Right kidney (tissue), 1 donor: ENCODE data around the gene PCDHGB4.
"Not testable (repeated sequence)": the region's sequence is repeated elsewhere in the genome, so short reads cannot be mapped to it uniquely, and the experiment has no call there.

Source experiments
- DNase-seq: peaks from one replicate; pipeline ENCODE4 v3.0.0-alpha.2; 2016

Gene PCDHGB4

DNA sequence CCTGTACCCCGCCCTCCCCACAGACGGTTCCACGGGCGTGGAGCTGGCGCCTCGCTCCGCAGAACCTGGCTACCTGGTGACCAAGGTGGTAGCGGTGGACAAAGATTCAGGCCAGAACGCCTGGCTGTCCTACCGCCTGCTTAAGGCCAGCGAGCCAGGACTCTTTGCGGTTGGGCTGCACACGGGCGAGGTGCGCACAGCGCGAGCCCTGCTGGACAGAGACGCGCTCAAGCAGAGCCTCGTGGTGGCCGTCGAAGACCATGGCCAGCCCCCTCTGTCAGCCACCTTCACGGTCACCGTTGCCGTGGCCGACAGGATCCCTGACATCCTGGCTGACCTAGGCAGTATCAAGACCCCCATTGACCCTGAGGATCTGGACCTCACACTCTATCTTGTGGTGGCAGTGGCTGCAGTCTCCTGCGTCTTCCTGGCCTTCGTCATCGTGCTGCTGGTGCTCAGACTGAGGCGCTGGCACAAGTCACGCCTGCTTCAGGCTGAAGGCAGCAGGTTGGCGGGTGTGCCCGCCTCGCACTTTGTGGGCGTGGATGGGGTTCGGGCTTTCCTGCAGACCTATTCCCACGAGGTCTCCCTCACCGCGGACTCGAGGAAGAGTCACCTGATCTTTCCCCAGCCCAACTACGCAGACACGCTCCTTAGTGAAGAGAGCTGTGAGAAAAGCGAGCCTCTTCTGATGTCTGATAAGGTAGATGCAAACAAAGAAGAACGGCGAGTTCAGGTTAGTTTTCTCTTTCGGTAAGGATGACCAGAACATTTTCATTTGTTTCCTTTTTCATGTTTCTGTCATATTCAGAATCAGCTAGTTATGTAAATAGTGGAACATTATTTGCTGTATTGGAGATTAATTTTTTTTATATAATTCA lies 21.2 kb upstream of the PCDHGB4 start:
- no peak for DNase-seq

DNA sequence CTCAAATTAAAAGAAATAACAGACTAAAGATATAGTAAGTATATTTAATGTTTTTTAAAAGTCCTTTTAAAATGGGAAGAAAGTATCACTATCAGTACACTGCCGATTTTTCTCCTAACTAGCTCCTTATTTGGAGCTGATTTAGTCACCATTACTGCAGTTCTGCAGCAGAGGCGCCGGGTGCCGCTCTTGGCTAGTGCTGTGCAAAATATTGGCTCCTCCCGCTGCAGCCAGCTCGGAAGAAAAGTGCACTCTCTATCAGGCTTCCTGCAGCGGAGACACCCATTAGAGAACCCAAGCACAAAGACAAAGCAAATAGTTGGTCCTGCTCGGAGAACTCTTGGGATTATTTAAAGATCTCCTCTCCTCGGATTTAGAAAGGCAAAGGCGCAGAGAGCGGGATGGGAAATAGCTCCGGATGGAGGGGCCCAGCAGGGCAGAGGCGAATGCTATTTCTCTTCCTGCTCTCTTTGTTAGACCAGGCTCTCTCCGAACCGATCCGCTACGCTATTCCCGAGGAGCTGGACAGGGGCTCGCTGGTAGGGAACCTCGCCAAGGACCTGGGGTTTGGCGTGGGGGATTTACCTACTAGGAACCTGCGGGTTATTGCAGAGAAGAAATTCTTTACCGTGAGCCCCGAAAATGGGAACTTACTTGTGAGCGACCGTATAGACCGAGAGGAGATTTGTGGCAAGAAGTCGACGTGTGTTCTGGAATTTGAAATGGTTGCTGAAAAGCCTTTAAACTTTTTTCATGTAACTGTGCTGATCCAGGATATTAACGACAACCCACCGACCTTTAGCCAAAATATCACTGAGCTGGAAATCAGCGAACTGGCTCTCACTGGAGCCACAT lies 17.3 kb upstream of the PCDHGB4 start, which contains the start of gene PCDHGB3:
Gene PCDHGB3, plus strand, starts transcription at position 249 of the 855 bp plus-strand sequence. Its CDS starts 153 bp downstream, at position 402.
- no peak for DNase-seq

- no peak for DNase-seq
Measured at GRCh38 chr5:141371572-141372475, 15.7 kb upstream of the PCDHGB4 start.

DNA sequence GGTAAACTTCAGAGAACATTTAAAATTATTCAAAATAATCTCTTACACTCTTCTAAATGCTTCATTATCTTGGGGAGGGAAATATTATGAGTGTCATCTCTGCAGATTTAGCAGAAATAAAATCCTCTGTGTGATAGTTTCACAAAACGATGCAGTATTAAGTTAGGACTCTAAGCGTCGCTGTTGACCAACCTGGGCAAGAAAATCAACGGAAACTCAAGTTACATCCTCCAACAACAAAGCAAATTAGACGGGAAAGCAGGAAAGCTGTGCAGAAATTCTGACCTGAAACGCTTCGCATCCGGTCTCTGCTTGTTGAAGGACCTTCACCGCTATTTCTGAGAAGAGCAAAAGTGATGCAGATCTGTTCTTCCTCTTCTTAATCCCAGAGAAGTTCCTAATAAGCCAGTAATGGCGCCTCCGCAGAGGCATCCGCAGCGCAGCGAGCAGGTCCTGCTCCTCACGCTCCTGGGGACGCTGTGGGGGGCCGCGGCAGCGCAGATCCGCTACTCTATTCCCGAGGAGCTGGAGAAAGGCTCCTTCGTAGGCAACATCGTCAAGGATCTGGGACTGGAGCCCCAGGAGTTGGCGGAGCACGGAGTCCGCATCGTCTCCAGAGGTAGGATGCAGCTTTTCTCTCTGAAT lies 13.7 kb upstream of the PCDHGB4 start, which contains the start of gene PCDHGA6:
Gene PCDHGA6, plus strand, starts transcription at position 219 of the 645 bp plus-strand sequence. Its CDS starts 193 bp downstream, at position 412.
- DNase-seq = peak; percentile 41

GRCh38 chr5:141374627-141375026 lies 12.9 kb upstream of the PCDHGB4 start:
- DNase-seq = no peak

GRCh38 chr5:141375444-141376155 lies 11.9 kb upstream of the PCDHGB4 start:
- DNase-seq = not testable (repeated sequence)

DNA sequence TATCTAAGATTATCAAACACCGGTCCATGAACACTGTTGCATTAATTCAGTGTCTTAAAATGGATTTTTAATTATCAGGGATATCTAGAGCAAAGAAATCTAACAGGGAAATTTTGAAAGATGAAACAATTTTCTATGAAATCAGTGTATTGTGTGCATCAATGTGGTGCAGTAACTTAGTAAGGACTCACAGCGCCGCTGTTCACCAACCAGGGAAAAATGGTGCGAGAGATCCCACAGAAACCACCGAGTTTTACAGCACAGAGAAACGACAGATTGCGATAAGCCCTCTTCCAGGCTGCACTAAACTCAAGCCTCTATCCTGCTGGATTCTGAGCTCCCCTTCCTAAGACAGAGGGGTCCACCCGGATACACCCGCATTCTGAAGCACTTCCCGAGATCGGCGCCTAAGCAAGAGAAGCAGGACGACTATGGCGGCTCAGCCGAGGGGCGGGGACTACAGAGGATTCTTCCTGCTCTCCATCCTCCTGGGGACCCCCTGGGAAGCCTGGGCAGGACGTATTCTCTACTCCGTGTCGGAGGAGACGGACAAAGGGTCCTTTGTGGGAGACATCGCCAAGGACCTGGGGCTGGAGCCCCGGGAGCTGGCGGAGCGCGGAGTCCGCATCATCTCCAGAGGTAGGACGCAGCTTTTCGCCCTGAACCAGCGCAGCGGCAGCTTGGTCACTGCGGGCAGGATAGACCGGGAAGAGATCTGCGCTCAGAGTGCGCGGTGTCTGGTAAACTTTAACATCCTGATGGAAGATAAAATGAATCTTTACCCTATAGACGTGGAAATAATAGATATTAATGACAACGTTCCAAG lies 4.8 kb upstream of the PCDHGB4 start, which contains the start of gene PCDHGA7:
Gene PCDHGA7, plus strand, starts transcription at position 274 of the 826 bp plus-strand sequence. Its CDS starts 158 bp downstream, at position 432.
- DNase-seq = peak; percentile 19

DNA sequence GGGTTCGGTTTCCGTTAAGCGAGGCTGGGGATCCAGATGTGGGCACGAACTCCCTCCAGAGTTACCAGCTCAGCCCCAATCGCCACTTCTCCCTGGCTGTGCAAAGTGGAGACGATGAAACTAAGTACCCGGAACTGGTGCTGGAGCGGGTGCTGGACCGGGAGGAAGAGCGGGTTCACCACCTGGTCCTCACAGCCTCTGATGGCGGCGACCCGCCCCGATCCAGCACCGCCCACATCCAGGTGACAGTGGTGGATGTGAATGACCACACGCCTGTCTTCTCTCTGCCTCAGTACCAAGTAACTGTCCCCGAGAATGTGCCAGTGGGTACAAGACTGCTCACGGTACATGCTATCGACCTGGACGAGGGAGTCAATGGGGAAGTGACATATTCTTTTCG lies 4.2 kb upstream of the PCDHGB4 start:
- no peak for DNase-seq

- no peak for DNase-seq
Measured at GRCh38 chr5:141384471-141385267, 2.8 kb upstream of the PCDHGB4 start.

- DNase-seq = no peak
Measured at GRCh38 chr5:141388661-141389060, 1.2 kb downstream of the PCDHGB4 start.

- DNase-seq = no peak
Measured at GRCh38 chr5:141389153-141390042, 1.9 kb downstream of the PCDHGB4 start.

DNA sequence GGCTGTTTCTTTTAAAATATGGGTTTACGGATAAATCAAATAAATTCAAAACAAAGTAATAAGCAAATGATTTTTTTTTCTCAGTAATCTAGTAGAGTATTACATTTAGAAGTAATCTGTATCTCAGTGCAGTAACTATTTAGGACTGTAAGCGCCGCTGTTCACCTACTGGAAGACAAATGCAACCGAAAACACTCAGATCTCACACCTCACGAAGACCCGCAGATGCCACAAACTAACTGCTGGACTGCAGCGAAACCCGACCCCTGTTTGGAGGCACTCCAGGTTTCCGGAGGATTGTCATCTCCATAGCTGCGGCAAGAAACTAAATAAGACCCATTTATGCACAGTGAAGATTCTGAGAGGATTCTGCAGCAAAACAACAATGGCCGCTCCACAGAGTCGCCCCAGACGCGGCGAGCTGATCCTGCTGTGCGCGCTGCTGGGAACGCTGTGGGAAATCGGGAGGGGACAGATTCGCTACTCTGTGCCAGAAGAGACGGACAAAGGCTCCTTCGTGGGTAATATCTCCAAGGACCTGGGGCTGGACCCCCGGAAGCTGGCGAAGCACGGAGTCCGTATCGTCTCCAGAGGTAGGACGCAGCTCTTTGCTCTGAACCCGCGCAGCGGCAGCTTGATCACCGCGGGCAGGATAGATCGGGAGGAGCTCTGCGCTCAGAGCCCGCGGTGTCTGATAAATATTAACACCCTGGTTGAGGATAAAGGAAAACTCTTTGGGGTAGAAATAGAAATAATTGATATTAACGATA lies 5.1 kb downstream of the PCDHGB4 start, which contains the start of gene PCDHGA8:
Gene PCDHGA8, plus strand, starts transcription at position 205 of the 770 bp plus-strand sequence. Its CDS starts 181 bp downstream, at position 386.
- DNase-seq = no peak

GRCh38 chr5:141393267-141393666 lies 5.8 kb downstream of the PCDHGB4 start:
- DNase-seq = no peak

DNA sequence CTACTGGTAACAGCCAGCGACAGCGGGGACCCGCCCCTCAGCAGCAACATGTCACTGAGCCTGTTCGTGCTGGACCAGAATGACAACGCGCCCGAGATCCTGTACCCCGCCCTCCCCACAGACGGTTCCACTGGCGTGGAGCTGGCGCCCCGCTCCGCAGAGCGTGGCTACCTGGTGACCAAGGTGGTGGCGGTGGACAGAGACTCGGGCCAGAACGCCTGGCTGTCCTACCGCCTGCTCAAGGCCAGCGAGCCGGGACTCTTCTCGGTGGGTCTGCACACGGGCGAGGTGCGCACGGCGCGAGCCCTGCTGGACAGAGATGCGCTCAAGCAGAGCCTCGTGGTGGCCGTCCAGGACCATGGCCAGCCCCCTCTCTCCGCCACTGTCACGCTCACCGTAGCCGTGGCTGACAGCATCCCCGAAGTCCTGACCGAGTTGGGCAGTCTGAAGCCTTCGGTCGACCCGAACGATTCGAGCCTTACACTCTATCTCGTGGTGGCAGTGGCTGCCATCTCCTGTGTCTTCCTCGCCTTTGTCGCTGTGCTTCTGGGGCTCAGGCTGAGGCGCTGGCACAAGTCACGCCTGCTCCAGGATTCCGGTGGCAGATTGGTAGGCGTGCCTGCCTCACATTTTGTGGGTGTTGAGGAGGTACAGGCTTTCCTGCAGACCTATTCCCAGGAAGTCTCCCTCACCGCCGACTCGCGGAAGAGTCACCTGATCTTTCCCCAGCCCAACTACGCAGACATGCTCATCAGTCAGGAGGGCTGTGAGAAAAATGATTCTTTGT lies 7.1 kb downstream of the PCDHGB4 start:
- DNase-seq = not testable (repeated sequence)

- DNase-seq = peak; percentile 41
Measured at GRCh38 chr5:141397756-141398551, 10.5 kb downstream of the PCDHGB4 start, which contains the start of gene PCDHGB5. Gene PCDHGB5 (plus strand): TSS chr5:141397947. CDS start chr5:141398128, 181 bp downstream.
